HG03565 (cell line): ENCODE measurements around the gene C1orf174.

ENCODE experiments used
- ATAC-seq: cut with Tn5 transposase; IDR thresholded peaks from one replicate; pipeline ENCODE4 v1.9.1; 2021; ENCODE audit warnings: mild to moderate bottlenecking, moderate library complexity; ENCODE audit not compliant: unreplicated experiment

C1orf174 gene

DNA sequence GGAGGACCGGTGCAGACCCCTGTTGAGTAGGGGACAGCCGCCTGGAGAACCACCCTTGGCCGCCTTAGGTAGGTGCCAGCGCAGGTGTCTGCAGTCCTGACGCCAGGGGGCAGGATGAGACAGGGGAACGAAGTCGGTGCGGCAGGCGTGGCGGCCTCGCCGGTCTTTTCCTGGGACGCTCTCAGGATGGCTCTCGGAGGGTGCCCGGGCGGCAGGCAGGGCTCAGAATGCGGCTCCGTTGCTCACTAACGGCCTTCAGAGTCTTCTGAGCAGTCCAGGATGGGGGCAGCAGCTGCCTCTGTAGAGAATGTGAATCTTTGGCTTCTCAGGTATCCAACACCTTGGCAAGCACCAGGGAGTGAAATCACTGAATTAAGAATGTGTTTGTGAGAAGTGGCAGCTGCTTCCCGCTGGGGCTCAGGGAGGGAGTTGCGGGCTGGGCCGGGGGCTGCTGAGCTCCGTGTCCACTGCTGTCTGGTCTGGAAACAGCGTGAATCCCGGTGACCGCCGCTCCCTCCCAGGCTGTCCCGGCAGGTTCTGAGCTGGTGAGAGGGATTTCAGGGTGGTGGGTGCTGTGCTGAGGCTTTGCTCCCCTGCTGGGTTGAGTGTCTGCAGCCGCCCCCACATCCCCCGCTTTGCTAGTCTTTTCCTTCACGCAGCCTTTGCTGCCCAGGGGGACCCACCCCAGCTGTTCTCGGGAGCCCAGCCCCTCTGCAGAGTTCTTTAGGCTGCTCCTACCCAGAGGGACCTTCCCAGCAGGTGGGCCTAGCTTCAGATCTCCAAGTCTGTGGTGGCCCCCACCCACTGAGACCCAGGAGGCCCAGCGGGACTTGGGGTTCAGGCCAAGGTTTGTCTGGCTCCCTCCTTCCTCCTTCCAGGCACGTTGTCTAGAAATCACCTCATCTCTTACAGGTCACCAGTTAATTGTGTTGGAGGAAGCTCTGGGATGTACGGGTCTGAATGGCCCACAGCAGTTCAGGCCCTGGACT, 11.1 kb upstream of the C1orf174 start:
- peak; percentile 42 for ATAC-seq

DNA sequence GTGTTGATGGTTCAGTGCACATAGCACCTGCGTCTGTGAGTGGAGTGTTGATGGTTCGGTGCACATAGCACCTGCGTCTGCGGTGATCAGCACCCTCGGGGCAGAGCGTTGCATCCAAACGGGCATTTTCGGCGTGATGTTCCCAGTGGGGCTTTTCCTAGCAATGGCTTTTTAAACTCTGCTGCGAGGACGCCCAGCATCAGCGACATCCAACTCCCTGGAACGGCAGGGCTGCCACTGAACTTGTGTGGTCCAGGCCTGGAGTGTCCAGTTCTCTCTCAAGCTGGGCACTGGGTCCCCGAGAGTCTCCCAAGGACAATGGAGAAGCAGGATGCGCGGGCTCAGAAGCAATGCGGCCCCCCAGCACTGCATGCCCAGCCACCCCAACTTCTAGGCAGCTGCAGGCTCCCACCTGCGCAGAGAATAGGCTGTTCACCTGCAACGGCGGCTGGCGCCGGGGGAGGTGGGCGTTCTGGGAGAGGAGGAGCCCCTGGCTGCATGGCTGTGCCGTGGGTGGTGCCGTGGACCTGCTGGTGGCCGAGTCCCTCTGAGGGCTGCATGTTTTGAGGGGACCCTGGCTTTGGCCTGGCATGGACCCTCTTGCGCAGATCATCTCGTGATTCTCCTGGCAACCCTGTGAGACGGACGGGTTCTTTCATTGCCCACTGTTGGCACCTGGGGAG, 10.1 kb upstream of the C1orf174 start:
- ATAC-seq = no peak

DNA sequence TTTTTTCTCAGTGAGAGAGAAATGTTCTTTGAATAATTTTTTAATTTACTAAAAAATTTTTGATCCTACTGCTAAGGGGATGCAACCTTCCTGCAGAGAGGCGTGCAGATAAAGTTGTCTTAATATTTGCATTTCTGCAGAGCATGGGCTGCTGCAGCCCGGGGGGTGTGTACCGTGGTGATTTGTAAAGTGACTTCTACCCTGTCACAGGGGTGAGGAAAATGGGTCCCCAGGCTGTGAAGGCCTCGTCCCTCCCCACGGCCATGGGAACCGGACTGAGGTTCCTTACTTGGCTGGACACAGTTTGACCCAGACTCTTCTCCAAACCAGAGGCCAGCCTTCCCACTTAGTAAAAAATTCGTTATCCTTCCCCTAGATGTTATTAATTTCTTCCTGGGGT, 9.5 kb upstream of the C1orf174 start:
- ATAC-seq = no peak

DNA sequence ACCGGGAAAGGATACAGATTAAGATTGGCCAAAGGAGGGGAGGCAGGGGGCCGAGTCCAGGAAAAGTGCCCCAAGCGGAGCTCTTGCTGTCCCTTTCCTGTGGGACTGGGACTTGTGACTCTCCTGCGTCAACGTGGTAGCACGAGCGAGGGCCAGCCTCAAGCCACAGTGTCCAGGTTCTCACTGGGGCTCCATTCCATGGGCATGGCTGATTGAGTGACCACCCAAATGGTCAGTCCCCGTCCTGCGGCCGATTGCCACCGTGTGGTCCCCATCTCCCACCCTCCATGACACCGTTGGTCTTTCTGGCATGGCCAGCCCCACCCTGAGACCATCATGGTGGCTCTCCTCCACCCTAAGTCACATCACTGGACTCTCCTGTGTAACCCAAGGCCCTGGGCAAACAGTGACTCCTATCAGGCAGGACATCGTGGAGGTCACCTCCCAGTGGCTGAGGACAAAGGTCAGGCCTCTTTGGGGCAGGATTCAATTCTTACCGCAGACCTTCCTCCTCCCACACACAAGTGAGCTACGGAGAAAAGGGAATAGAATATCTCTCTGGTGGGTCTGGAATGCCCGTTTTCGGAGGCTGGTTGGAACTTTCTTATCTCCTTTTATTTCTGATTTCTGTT, 8.9 kb upstream of the C1orf174 start:
- ATAC-seq = no peak

DNA sequence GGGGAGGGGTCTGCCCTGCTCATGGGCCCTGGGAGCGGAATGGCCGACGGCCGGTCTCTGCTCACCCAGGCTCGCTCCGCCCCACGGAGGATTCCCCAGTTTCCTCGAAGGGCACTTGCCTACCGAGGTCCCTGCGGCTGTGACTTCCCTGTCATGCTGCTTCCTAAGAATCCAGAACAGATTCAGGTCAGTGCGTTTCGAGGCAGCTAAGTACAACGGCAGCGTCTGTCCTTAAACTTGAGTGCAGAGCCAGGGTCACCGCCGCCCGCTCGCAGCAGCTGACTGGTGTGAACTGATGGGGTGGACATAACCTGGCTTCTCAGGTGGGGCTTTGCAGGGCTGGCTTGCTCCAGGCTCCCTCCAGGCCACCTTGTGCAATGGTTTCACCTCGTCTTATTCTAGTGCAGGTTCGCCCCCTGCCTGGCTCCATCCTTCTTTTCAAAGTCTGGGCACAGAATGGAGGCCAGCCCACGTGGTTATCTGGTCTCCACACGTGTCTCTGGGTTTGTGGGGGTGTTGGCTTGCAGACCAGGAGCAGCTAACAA, 7.6 kb upstream of the C1orf174 start:
- ATAC-seq = no peak

DNA sequence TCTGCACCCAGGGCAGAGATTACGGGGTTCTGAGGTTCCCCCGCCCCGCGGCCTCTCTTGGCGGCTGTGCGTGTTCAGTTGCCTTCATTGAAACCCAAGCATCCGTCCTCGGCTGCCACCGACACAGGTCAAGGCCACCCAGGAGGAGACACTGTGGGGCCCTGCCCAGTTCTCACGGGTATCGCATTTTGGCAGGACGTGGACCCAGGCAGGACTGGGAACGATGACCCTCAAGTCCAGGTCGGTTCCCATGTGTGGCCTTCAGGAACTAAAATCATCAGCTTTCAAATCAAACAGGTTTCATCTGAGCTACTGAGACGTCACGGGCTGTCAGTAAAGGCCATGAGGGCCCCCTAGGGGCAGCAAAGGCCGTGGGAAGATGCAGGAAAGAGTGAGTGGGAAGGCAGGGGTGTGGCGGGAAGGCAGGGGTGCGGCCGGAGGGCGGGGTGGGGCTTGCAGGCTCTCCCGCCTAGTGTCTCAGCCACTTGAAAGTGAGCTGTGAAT, 7.0 kb upstream of the C1orf174 start:
- ATAC-seq = no peak

DNA sequence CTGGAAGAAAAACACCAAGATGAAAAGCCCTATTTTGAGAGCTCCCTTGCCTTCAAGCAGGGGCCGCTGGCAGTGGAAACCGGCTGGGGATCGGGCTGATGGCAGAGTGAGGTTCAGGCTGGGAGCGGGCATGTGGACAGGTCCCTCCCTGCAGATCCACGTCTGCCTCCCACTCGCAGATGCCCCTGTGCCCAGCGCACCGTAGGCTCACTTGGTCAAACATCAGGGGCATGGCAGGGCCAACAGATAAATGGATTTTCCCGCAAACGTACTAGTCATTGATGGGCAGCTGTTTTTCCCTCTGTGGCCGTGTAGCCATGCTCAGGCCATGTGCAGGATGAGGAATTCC, 6.6 kb upstream of the C1orf174 start:
- no peak for ATAC-seq

DNA sequence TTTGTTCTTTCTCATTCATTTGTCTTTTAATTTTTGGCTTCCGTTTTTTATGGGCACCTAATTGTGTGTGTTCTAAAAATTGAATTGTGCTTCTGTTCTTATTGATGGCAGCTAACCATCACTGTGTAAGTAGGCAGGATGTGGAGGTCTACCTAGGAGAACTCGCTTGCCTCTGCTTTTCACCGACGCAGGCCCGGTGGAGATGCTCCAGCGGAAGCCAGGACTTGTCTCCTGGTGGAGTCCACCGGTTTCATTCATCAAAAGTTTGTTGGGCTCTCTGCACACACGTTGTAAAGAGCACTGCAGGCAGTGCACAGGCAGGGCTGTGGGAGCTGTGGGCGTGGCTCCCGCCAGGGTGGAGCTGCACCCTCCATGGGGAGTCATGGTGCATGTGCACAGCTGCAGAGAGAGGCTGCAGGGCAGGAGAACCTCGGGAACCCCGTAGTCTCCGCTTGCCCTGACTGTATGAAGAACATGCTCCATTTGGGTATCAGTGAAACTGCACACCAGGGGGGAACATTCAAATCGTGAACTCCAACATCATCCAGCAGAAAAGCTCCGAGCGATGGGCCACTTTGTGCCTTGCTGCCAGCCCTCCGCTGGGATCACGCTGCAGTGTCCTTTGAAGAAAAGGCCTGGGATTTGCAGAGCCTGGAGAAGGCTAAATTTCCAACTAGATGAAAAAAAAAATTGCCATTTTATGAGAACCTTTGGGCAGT, 6.0 kb upstream of the C1orf174 start:
- no peak for ATAC-seq

DNA sequence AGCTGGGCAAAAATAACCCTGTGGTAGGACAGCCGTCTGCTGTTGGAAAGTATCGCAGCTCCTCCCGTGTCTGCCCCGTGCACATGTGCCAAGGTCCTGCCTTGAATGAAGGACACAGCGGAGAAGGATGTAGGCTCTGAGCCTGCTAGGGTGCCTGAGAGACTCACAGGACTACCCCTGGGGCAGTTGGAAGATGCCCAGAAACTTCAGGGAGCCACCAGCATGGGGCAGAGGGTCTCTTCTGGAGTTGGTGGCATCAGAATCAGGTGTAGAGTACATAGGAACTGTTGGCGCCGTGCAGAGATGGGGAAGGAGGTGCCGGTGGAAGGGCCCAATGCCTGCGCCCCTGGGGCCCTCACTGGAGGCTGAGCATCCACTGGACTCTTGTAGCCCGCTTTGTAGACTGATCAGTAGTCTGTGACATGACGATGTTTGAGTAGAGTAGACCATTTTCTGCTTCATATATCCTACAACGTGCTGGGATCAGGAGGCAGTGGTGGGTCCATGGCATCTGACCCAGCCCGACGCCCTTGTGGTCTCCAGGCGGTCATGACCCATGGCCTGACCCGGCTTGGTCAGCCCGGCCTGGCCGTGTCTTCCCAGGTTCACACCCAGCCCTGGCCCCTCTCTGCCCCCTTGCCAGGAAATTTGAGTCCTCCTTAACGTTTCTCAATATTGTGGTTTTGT, 5.3 kb upstream of the C1orf174 start:
- ATAC-seq = no peak

DNA sequence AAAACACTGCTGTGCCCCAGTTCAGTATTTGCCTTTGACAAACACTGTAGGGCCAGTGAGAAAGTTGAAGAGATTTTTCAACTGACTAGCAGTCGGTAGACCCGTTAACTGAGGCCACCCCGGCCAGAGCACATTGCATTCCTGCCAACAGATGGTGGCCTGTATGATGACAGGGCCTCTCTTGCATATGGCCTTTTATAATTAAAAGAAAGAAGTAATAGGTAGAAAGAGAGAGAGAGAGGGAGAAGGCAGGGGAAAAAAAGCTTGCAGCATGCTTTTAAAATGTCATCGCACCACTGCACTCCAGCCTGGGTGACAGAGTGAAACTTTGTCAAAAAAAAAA, 4.7 kb upstream of the C1orf174 start:
- no peak for ATAC-seq

DNA sequence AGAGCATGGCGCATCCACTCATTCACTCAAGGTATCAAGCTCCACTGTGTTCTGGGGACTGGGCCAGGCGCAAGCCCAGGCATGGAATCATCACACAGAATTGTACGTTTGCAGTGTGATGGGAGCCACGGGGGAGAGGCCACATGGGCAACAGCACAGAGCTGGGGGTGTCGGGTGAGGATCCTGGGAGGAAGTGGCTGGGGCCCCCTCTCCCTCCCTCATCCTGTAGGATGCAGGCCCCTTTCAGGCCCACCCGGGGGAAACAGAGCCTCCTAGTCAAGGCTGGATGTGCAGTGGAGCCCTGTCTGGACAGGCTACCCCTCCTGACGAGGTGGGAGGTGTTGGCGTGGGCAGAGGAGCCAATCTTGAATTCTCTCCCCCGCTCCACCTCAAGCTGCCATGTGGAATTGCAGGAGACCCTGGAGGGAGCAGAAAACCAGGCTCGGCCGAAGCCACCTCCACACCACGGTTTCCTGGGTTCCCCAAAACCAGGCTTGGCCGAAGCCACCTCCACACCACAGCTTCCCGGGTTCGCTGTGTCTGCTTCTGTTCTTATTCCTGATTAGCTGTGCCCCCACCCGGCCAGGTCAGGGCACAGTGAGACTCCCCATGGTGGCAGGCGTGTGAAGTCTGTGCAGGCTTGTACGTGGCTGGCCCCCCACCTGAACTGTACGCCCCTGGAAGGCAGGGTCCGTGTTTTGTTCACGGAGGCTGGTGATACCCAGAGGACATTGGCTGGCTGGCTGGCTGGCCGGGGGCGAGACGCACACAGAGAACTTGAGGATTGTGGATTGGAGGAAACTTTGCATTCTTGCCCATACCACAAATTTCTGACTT, 4.2 kb upstream of the C1orf174 start:
- ATAC-seq = no peak

DNA sequence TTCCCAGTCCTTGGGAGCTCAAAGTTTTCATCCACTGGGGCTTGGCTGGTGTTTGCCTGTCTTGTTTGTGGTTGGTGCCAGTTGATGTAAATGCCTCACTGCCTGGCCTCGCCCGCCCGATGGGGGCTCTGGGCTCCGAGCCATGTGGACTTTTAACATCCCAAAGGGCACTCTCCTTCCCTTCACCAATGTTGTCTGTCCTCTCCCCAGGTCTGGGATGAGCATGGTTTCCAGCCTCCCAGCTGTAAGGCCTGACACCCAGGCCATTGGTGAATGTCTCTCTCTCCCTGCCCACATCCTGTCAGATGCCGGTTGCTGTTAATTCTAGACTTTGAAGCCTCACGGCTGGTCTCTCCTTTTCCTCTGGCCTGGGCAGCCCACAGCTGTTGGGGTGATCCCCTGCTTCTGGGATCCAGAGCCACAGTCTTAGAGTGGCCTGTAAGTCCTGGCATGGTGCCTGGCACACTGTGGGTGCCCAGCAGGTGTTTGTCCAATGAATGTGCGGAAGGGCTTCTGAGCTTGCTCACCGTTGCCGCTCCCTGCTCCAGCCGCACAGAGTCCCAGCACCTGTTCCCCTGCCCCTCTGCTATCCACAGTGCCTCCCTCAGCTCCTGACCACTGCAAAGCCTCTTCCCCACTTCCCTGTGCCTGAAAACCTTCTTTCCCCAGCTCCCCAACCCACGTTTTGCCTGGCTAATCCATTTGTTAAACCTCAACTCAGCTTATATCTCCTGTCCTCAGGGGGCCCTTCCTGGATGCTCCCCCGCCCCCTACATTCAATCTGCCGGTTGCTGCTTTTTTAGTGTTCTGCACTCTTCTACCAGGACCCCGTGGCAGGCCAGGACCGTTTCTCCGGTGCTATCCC, 3.3 kb upstream of the C1orf174 start:
- no peak for ATAC-seq

DNA sequence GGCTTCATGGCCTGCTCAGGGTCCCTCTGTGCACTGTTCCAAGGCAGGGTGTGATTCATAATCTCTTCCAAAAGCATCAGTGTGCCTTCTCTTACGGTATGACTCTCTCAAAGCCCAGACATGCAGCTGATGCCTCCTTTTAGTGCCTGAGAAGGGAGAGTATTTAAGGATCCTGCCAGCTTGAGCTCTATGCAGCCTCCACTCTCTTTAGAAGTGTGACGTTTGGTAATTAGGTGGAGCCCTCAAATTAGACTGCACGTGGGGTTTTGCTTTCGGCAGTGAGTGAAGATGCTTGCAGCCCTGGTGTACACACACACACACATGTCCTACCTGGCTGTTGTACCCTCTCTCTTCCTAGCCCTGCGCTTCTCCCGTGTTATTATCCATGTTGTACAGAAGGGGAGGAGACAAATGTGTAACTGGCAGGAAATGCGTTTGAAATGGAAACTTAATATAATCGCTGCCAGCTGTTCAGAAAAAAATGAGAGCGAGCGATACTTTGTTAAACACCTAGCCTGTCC, 2.6 kb upstream of the C1orf174 start:
- no peak for ATAC-seq

DNA sequence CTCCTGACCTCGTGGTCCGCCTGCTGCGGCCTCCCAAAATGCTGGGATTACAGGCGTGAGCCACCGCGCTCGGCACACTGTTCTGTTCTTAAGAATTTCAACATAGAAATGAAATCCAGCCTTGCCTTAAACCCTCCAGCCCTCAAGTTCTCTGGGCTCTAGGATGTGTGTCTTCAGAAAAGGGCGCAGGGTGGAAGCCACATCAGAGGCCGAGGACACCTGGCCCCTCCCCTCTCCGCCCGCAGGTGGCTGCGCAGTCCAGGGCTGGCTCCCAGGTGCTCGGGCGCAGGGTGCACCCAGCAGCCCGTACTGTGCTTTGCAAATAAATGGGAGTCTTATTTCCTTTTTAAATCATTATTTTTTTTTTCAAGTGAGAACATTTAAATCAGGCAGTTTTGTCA, 2.0 kb upstream of the C1orf174 start:
- ATAC-seq = no peak

DNA sequence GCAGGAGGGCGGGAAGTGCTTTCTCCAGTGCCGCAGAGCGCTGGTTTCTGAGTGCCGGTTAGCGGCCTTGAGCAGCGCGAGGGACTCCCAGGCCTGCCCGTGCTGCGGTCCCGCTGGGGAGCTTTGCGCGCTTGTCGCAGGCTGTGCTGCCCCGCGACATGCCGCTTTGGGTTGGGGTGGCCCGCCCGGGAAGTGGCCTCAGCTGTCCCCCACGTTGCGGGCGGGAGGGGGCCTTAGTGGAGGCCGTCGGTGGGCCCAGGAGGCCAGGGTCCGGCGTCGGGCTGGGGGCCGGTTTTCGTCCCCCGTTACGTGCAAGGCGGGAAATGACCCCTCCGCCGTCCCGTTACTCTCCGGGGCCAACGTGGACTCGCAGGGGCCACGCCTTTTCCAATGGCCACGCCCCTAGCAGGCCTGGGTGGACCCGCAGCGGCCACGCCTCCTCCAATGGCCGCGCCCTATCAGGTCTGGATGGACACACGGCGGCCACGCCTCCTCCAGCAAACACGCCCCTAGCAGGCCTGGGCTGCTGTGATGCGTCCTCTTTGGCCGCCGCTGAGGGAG, 977 bp upstream of the C1orf174 start:
- peak; percentile 38 for ATAC-seq

DNA sequence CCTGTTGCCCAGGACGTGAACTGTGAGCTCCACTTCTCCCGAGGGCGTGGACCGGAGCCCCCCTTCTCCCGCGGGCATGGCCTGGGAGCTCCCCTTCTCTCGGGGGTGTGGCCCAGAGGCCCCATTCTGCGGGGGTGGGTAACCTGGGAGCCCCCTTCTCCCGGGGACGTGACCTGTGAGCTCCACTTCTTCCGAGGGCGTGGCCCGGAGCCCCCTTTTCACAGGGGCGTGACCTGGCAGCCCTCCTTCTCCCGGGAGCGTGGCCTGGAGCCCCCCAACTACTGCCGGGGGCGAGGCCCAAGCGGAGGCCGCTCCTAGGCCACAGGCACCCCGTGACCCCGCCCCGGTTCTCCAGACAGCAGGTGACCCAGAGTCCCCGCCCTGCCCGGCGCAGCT, 320 bp downstream of the C1orf174 start:
- ATAC-seq = peak; percentile 1

DNA sequence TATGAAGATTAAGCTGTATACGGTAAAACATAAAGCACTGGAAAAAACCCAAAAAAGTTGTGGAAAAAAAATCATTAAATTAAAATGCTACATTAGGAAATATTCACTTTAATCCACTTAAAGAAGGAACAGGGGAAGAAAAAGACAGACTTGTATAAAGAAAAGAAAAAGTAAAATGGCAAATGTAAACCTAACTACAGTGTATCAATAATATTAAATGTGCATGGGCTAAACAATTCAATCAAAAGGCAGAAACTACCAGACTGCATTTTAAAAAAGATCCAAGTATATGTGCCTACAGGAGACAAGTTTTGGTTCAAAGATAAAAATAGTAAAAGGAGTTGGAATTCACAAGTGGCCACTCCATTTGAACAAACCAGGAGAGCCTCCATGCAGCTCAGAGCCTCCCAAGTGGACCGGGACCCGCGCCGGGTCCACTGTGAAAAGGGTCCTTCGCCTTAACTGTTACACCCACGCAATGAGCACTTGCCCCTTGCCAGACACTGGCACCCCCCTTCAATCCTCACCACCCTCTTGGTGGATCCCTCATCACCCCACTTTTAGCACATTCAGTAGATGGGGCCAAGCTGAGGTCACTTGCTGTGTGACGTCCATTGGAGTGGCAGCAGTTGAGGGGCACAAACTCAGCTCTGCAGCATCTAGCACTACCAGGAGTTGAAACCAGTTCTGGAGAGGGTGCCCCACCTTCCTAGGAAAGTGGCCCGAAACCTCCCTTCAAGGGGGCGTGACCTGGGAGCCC, 898 bp downstream of the C1orf174 start:
- ATAC-seq = no peak
